Thyroid gland (tissue), 4 donors: Measurements from ENCODE around the gene NEDD4L. TPM values are rescaled to one million over a fixed set of nuclear protein-coding genes. Genes with fewer than 3 reads are reported as not detected.

ENCODE experiments used
- DNase-seq, 2 donors: peaks; one replicate each; pipeline ENCODE4 v3.0.0-alpha.2; 2019
- H3K27ac ChIP-seq, 3 donors: fragments of 200-600 bp; sonication (generic); 1 replicate in 2 of 3; 2 replicates in 1 of 3; pipeline ENCODE4 v1.5.1; 2016 to 2019; ENCODE audit warnings: mild to moderate bottlenecking in 1 of 3, moderate library complexity in 1 of 3
- H3K27me3 ChIP-seq: fragments of 200-600 bp; sonication (generic); one replicate; pipeline ENCODE4 v1.5.1; 2019
- H3K36me3 ChIP-seq, 2 donors: fragments of 200-600 bp; sonication (generic); one replicate each; pipeline ENCODE4 v1.5.1; 2016 to 2019
- H3K4me1 ChIP-seq, 2 donors: fragments of 200-600 bp; sonication (generic); one replicate each; pipeline ENCODE4 v1.5.1; 2017 to 2019
- H3K4me3 ChIP-seq, 3 donors: fragments of 200-600 bp; sonication (generic); replicated peaks in 1 of 3; 1 replicate in 2 of 3; 2 replicates in 1 of 3; pipeline ENCODE4 v1.5.1; 2016; ENCODE audit warnings: mild to moderate bottlenecking in 1 of 3
- H3K9me3 ChIP-seq: fragments of 200-600 bp; sonication (generic); one replicate; pipeline ENCODE4 v1.5.1; 2017
- CTCF ChIP-seq, 6 experiments: fragments of 200-600 bp in 3 of 6; fragments of 450-650 bp in 3 of 6; sonication (generic) in 3 of 6; IDR thresholded peaks; one replicate each; pipeline ENCODE4 v1.5.1; 2016 to 2019; ENCODE audit warnings: antibody characterized with exemption in 6 of 6, mild to moderate bottlenecking in 2 of 6, inconsistent platforms in 1 of 6, moderate library complexity in 1 of 6
- POLR2A ChIP-seq, 2 donors: fragments of 450-650 bp; IDR thresholded peaks; one replicate each; pipeline ENCODE4 v1.6.1; 2017; ENCODE audit warnings: antibody characterized with exemption in 2 of 2, mild to moderate bottlenecking in 2 of 2, moderate library complexity in 1 of 2
- WGBS, 2 donors: methylation state at CpG; one replicate each; pipeline ENCODE4 v1.1.5; 2017; 5-methylcytosine and 5-hydroxymethylcytosine counted together
- intact Hi-C: fragments of 100-400 bp; cut with DNase I; formaldehyde crosslinking; loops from one replicate; pipeline ENCODE4 v1.15.1; 2023
- total RNA-seq, 4 donors: library from RNA; depleted of rRNA; stranded (reverse); fragments of >200 nt; gene quantifications; one replicate each; pipeline ENCODE4 v1.2.3, GENCODE V29; 2016

The NEDD4L gene
- total RNA-seq, 4 donors from 2014 or later, result 61.5 to 105 (median 78.0) TPM

GRCh38 chr18:58396966-58397365 lies 352.9 kb downstream of the NEDD4L start:
- intact Hi-C loops, result no loop called here

GRCh38 chr18:58397385-58398132 lies 353.5 kb downstream of the NEDD4L start:
- Histone ChIP-seq H3K27ac (no peak overlapping the region), H3K36me3 (peaks cover 0 to 5% of the 10 kb centered on the region in 2 donors), H3K4me3 (no peak overlapping the region), H3K4me1 (peaks cover 0 to 4% of the 10 kb centered on the region in 2 donors), H3K27me3 (no peaks in the 10 kb centered on the region), H3K9me3 (no peaks in the 10 kb centered on the region)
- WGBS, 2 donors, result 85 to 88% methylated on average over 9 of the region's 9 CpGs
- no peak for DNase-seq
- intact Hi-C loops, result no loop called here
- no peak for TF ChIP-seq CTCF (IDR thresholded peaks at IDR 0.05)
- TF ChIP-seq POLR2A (IDR thresholded peaks at IDR 0.05), result no peak

More at GRCh38 chr18:58396966-58397365, 352.9 kb downstream of the NEDD4L start:
- no peak overlapping the region for H3K4me3 ChIP-seq
- WGBS, 2 donors, result 83 to 95% methylated on average over 3 of the region's 3 CpGs
- no peak for TF ChIP-seq POLR2A (IDR thresholded peaks at IDR 0.05)
- no peak for TF ChIP-seq CTCF (IDR thresholded peaks at IDR 0.05)
- no peaks in the 10 kb centered on the region for H3K27me3 ChIP-seq
- H3K4me1 ChIP-seq, result no peaks in the 10 kb centered on the region
- H3K36me3 ChIP-seq, result peaks cover 3 to 5% of the 10 kb centered on the region in 2 donors
- H3K9me3 ChIP-seq, result no peaks in the 10 kb centered on the region
- no peak for DNase-seq
- no peak overlapping the region for H3K27ac ChIP-seq

GRCh38 chr18:58398648-58399398 lies 354.8 kb downstream of the NEDD4L start:
- peaks cover 0 to 7% of the 10 kb centered on the region in 2 donors for H3K4me1 ChIP-seq
- no peak for DNase-seq
- H3K36me3 ChIP-seq, result peaks cover 0 to 5% of the 10 kb centered on the region in 2 donors

DNA sequence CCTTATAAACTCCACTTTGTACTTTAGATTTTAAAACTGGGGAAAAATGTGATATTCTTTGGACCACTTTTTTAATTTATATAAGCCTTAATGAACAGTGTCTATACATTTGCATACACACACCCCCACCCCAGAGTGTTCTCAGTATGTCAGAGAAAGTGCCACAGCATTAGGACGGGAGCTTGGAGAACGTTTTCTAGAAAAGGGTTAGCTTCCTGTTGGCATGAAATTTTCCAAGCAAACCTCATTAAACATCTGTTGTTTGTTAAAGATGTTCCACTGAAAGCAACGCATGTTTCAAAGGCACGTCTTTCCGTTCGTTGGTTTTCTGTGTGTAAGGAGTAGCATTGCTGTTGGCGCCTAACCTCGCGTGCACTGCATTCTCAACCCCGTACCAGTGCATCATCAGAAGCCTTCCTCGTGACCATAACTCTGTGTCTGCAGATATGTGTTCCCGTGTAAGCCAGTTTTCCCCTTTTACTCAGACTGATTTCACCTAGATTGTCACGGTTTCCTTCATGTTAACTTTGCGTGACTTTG lies 356.4 kb downstream of the NEDD4L start:
- 78 to 89% methylated on average over 14 of the region's 14 CpGs for WGBS, 2 donors
- intact Hi-C loops, result no loop called here

More at GRCh38 chr18:58398648-58399398, 354.8 kb downstream of the NEDD4L start:
- Histone ChIP-seq H3K27me3 (no peaks in the 10 kb centered on the region), H3K4me3 (no peak overlapping the region), H3K9me3 (no peaks in the 10 kb centered on the region), H3K27ac (no peak overlapping the region)
- intact Hi-C loops, result no loop called here
- TF ChIP-seq CTCF (IDR thresholded peaks at IDR 0.05) (no peak), POLR2A (IDR thresholded peaks at IDR 0.05) (no peak)
- 86 to 87% methylated on average over 11 of the region's 11 CpGs for WGBS, 2 donors

More for the DNA sequence above, 356.4 kb downstream of the NEDD4L start:
- no peak for TF ChIP-seq POLR2A (IDR thresholded peaks at IDR 0.05)
- TF ChIP-seq CTCF (IDR thresholded peaks at IDR 0.05), result no peak
- Histone ChIP-seq H3K4me3 (no peak overlapping the region), H3K36me3 (peaks cover 0 to 5% of the 10 kb centered on the region in 2 donors), H3K4me1 (peaks cover 0 to 7% of the 10 kb centered on the region in 2 donors), H3K27me3 (no peaks in the 10 kb centered on the region), H3K27ac (no peak overlapping the region), H3K9me3 (no peaks in the 10 kb centered on the region)
- no peak for DNase-seq
